ENCODE measurements around the gene MED13L.

- TF ChIP-seq CTCF (IDR thresholded peaks at IDR 0.05) (no peak), ZFX (IDR thresholded peaks at IDR 0.05; ENCODE audit: borderline replicate concordance) (no peak)
These were observed 15.9 kb downstream of the MED13L start for GRCh38 chr12:116261525-116262100.

Measured in 22Rv1 (cell line).